ENCODE results near the gene ZNF768. TPM values are rescaled to one million over a fixed set of nuclear protein-coding genes. Genes with fewer than 3 reads are reported as not detected.

Gene ZNF768
- total RNA-seq, 6 donors from 2014 or later: 27.3 to 58.7 (median 34.8) TPM

GRCh38 chr16:30519120-30520049 is 7.0 kb downstream of the ZNF768 start:
- TF ChIP-seq POLR2A (IDR thresholded peaks at IDR 0.05): no peak
- no peak for TF ChIP-seq CTCF (IDR thresholded peaks at IDR 0.05)
- TF ChIP-seq POLR2AphosphoS5 (IDR thresholded peaks at IDR 0.05): no peak
- TF ChIP-seq EP300 (IDR thresholded peaks at IDR 0.05): no peak
- Histone ChIP-seq H3K36me3 (peaks cover 0 to 19% (median 7%) of the 10 kb centered on the region in 4 donors), H3K27me3 (no peaks in the 10 kb centered on the region), H3K4me3 (no peak overlapping the region), H3K9me3 (no peaks in the 10 kb centered on the region), H3K4me1 (peaks cover 0 to 4% (median 0%) of the 10 kb centered on the region in 4 donors), H3K27ac (no peak overlapping the region)
- no peak for DNase-seq
- 88 to 90% methylated on average over 16 to 20 of the region's 20 CpGs for WGBS, 2 donors
- ATAC-seq (ENCODE audit: low FRiP score in 2 of 2): no peak

DNA sequence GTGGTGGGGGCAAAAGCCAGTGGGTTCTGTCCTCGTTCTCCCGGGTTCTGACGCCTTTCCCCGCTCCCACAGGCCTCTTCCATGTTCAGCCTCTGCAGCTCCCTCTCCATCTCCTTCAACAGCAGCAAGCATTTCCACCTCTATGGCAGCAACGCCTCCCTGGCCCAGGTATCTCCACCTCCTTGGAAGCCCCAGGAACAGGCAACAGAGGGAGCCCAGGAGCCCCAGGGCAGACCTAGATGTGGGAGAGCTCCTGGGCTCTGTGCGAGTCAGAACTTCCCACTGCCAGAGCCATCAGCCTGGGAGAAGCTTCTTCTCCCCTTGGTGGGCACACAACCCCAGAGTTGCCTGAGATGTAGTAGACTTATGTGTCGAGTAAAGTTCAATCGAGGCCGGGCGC is 7.8 kb downstream of the ZNF768 start:
- DNase-seq: no peak
- no peaks in the 10 kb centered on the region for H3K4me1 ChIP-seq
- ATAC-seq (ENCODE audit: low FRiP score in 2 of 2): no peak
- 87 to 91% methylated on average over 10 of the region's 10 CpGs for WGBS, 2 donors
- peaks cover 0 to 20% (median 5%) of the 10 kb centered on the region in 4 donors for H3K36me3 ChIP-seq
- H3K27me3 ChIP-seq: no peaks in the 10 kb centered on the region
- no peaks in the 10 kb centered on the region for H3K9me3 ChIP-seq
- H3K27ac ChIP-seq: no peak overlapping the region
- no peak overlapping the region for H3K4me3 ChIP-seq
- TF ChIP-seq POLR2AphosphoS5 (IDR thresholded peaks at IDR 0.05) (no peak), POLR2A (IDR thresholded peaks at IDR 0.05) (no peak), CTCF (IDR thresholded peaks at IDR 0.05) (no peak), EP300 (IDR thresholded peaks at IDR 0.05) (no peak)

GRCh38 chr16:30515275-30515674 is 11.1 kb downstream of the ZNF768 start:
- Histone ChIP-seq H3K4me1 (no peaks in the 10 kb centered on the region), H3K9me3 (no peaks in the 10 kb centered on the region), H3K4me3 (no peak overlapping the region), H3K27ac (no peak overlapping the region), H3K27me3 (no peaks in the 10 kb centered on the region), H3K36me3 (peaks cover 0 to 33% (median 5%) of the 10 kb centered on the region in 4 donors)
- ATAC-seq (ENCODE audit: low FRiP score in 2 of 2) (no peak), DNase-seq (no peak)
- TF ChIP-seq CTCF (IDR thresholded peaks at IDR 0.05) (no peak), EP300 (IDR thresholded peaks at IDR 0.05) (no peak), POLR2A (IDR thresholded peaks at IDR 0.05) (no peak), POLR2AphosphoS5 (IDR thresholded peaks at IDR 0.05) (no peak)
- 92 to 97% methylated on average over 2 of the region's 2 CpGs for WGBS, 2 donors

GRCh38 chr16:30511509-30511908 is 14.9 kb downstream of the ZNF768 start:
- no peaks in the 10 kb centered on the region for H3K4me1 ChIP-seq
- H3K9me3 ChIP-seq: no peaks in the 10 kb centered on the region
- H3K27ac ChIP-seq: no peak overlapping the region
- H3K27me3 ChIP-seq: no peaks in the 10 kb centered on the region
- DNase-seq: no peak
- 98 to 100% methylated on average over 2 to 3 of the region's 3 CpGs for WGBS, 2 donors
- no peak for ATAC-seq (ENCODE audit: low FRiP score in 2 of 2)
- H3K36me3 ChIP-seq: peaks cover 0 to 19% (median 2%) of the 10 kb centered on the region in 4 donors
- TF ChIP-seq CTCF (IDR thresholded peaks at IDR 0.05) (no peak), POLR2A (IDR thresholded peaks at IDR 0.05) (no peak), POLR2AphosphoS5 (IDR thresholded peaks at IDR 0.05) (no peak), EP300 (IDR thresholded peaks at IDR 0.05) (no peak)
- H3K4me3 ChIP-seq: no peak overlapping the region
